Memory B cell (primary cell): ENCODE results near the gene MYL11.
"Not testable (repeated sequence)": the region's sequence is repeated elsewhere in the genome, so short reads cannot be mapped to it uniquely, and the experiment has no call there.

ENCODE experiments used
- ATAC-seq: fragments of 150-1000 bp; cut with Tn5 transposase; 2 replicates; pipeline ENCODE4 v1.10.0; 2021; ENCODE audit warnings: low read depth, mild to moderate bottlenecking, moderate library complexity
- DNase-seq, 2 donors: peaks; one replicate each; pipeline ENCODE4 v3.0.0; 2022; ENCODE audit warnings: low spot score in 2 of 2
- H3K27ac Mint-ChIP-seq: one replicate; pipeline ENCODE4 v1.8.0; 2022; ENCODE audit warnings: mild to moderate bottlenecking, moderate library complexity, mixed read lengths
- H3K27me3 Mint-ChIP-seq: one replicate; pipeline ENCODE4 v1.8.0; 2022; ENCODE audit warnings: mixed read lengths
- H3K36me3 Mint-ChIP-seq: one replicate; pipeline ENCODE4 v1.8.0; 2022; ENCODE audit warnings: mild to moderate bottlenecking, mixed read lengths
- H3K4me1 Mint-ChIP-seq: one replicate; pipeline ENCODE4 v1.8.0; 2022; ENCODE audit warnings: mixed read lengths
- H3K4me3 Mint-ChIP-seq: one replicate; pipeline ENCODE4 v1.8.0; 2022; ENCODE audit warnings: mild to moderate bottlenecking, moderate library complexity, mixed read lengths
- H3K9me3 Mint-ChIP-seq: one replicate; pipeline ENCODE4 v1.8.0; 2022; ENCODE audit warnings: mixed read lengths

The MYL11 gene

GRCh38 chr16:30374538-30374937 lies at the start of gene MYL11:
MYL11 (plus strand) TSS chr16:30374802; CDS start chr16:30374858, 56 bp downstream.
- H3K27ac Mint-ChIP-seq = no peak within 1 kb of the TSS
- no peaks in the 10 kb centered on the region for H3K9me3 Mint-ChIP-seq
- H3K27me3 Mint-ChIP-seq = no peaks in the 10 kb centered on the region
- no peak for ATAC-seq
- H3K4me1 Mint-ChIP-seq = peaks cover 18% of the 10 kb centered on the region
- H3K4me3 Mint-ChIP-seq = no peak within 1 kb of the TSS
- no peak for DNase-seq
- peaks cover 2% of the 10 kb centered on the region for H3K36me3 Mint-ChIP-seq

DNA sequence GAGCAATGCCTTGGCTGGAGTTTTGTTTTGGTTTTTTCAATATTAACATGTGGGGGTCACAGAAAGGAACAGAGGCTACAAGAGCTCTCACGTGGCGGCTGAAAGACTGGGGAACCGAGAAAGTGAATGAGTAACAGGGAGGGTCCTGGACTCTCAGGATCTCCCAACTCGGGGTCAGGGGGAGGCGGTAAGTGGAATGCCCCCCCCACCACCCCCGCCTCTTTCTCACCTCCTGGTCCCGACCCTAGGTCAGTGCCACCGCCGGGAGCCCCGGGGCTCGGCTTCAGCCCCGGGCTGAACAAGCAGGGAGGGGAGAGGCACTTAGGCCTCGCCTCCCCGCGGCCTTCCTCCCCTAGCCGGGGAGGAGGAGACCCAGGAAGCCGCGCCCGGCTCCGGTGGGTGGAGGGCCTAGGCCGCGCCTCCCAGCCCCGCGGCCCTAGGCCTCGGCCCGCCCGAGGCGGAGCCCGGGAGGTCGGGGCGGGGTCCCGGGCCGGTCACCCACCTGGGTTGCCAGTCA lies 40.1 kb upstream of the MYL11 start:
- not testable (repeated sequence) for H3K9me3 Mint-ChIP-seq, H3K36me3 Mint-ChIP-seq, H3K27me3 Mint-ChIP-seq
- peak overlapping the region; percentile 97 for H3K4me3 Mint-ChIP-seq
- H3K4me1 Mint-ChIP-seq = peaks cover 25% of the 10 kb centered on the region
- ATAC-seq = peak; percentile 83
- DNase-seq = peak; percentile 79
- H3K27ac Mint-ChIP-seq = peak overlapping the region; percentile 87

- Mint-ChIP-seq H3K4me3 (peak overlapping the region; percentile 97), H3K4me1 (peaks cover 25% of the 10 kb centered on the region), H3K27ac (peak overlapping the region; percentile 87)
- ATAC-seq (peak; percentile 71), DNase-seq (peak; percentile 79 to 87)
- H3K27me3 Mint-ChIP-seq, H3K9me3 Mint-ChIP-seq, H3K36me3 Mint-ChIP-seq: not testable (repeated sequence)
These were observed 39.5 kb upstream of the MYL11 start for GRCh38 chr16:30335028-30335597.

DNA sequence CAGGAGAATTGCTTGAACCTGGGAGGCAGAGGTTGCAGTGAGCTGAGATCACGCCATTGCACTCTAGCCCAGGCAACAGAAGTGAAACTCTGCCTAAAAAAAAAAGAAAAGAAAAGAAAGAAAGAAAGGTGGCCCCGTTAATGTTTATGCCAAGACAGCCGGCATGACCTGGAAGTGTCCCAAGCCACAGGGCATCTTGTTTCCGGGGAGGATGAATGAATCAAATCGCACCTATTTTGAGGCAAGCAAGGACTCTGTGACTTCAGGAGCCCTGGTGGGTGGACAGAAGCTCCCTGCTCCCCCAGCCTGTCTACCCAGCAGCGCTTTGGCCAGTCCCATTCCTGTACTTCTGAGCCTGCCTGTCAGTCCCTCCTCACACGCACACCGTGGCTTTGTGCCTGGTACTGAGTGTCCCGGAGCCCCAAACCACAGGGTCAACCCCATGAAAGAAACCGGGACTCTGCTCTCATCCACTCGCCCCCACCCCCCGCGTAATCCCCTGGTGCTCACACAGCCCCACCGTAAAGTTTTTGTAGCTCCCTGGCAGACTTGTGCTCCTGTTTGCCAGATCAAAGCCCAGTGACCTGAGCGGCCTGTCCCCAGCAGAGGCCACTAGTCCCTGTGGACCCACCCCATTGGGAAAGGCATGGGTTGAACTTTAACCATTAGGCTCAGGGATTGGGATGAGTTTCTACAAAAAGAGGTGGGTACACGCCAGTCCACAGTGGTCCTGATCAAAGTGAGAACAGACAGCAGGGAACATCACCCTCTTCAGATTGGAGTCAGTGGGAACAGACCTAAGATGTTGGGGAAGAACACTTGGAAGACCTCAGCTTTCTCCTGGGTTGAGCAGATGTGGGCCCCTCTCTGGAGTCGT lies 38.8 kb upstream of the MYL11 start:
- DNase-seq = no peak
- ATAC-seq = peak; percentile 28
- Mint-ChIP-seq H3K36me3 (no peaks in the 10 kb centered on the region), H3K4me1 (peaks cover 22% of the 10 kb centered on the region), H3K9me3 (no peaks in the 10 kb centered on the region), H3K4me3 (peak overlapping the region; percentile 97), H3K27ac (peak overlapping the region; percentile 87), H3K27me3 (no peaks in the 10 kb centered on the region)

GRCh38 chr16:30337964-30338357 lies 36.6 kb upstream of the MYL11 start:
- Mint-ChIP-seq H3K27ac (peak overlapping the region; percentile 91), H3K4me1 (peaks cover 17% of the 10 kb centered on the region)
- not testable (repeated sequence) for H3K4me3 Mint-ChIP-seq, H3K27me3 Mint-ChIP-seq, H3K9me3 Mint-ChIP-seq, H3K36me3 Mint-ChIP-seq, DNase-seq, ATAC-seq

GRCh38 chr16:30338715-30339114 lies 35.9 kb upstream of the MYL11 start:
- ATAC-seq, H3K4me3 Mint-ChIP-seq: not testable (repeated sequence)

GRCh38 chr16:30340621-30341020 lies 34.0 kb upstream of the MYL11 start:
- ATAC-seq (no peak), DNase-seq (no peak)
- Mint-ChIP-seq H3K27ac (no peak overlapping the region), H3K27me3 (no peaks in the 10 kb centered on the region), H3K9me3 (no peaks in the 10 kb centered on the region), H3K4me1 (peaks cover 12% of the 10 kb centered on the region), H3K36me3 (no peaks in the 10 kb centered on the region), H3K4me3 (no peak overlapping the region)

More at GRCh38 chr16:30338715-30339114, 35.9 kb upstream of the MYL11 start:
- peaks cover 17% of the 10 kb centered on the region for H3K4me1 Mint-ChIP-seq
- not testable (repeated sequence) for DNase-seq, H3K27ac Mint-ChIP-seq, H3K36me3 Mint-ChIP-seq, H3K9me3 Mint-ChIP-seq, H3K27me3 Mint-ChIP-seq

GRCh38 chr16:30341971-30342370 lies 32.6 kb upstream of the MYL11 start:
- not testable (repeated sequence) for H3K27me3 Mint-ChIP-seq, H3K36me3 Mint-ChIP-seq, DNase-seq, H3K9me3 Mint-ChIP-seq, H3K4me1 Mint-ChIP-seq, H3K4me3 Mint-ChIP-seq, ATAC-seq, H3K27ac Mint-ChIP-seq

DNA sequence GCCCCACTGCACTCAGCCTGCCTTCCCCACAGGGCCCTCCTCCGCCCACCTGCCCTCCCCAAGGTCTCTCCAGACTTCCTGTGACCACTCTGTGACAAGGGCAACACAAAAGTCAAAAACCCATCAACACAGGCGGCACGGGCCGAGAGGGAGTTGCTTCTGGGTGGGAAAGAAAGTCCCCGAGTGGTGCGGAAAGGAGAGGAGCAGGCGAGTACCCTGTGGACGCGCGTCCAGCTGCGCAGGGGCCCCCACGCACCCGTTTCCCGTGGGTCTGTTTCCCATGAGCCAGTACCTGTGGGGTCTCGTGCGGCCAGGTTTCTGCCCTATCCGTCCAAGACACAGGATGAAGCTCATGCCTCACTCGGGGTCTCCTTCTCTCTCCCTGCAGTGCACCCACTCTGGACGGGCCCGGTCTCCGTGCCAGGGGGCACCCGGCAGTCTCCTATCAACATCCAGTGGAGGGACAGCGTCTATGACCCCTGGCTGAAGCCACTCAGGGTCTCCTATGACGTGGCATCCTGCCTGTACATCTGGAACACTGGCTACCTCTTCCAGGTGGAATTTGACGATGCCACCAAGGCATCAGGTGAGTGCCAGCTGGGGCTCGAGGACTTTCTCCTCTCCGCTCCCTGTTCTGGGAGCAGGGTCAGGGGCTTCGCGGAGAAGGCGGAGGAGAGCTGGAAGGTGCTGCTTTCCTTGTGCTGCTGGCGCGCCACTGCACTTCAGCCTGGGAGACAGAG lies 31.7 kb upstream of the MYL11 start:
- Mint-ChIP-seq H3K27ac (no peak overlapping the region), H3K27me3 (no peaks in the 10 kb centered on the region), H3K36me3 (no peaks in the 10 kb centered on the region), H3K4me1 (no peaks in the 10 kb centered on the region), H3K9me3 (no peaks in the 10 kb centered on the region), H3K4me3 (no peak overlapping the region)
- ATAC-seq = no peak
- no peak for DNase-seq

GRCh38 chr16:30343491-30343820 lies 31.1 kb upstream of the MYL11 start:
- not testable (repeated sequence) for H3K27me3 Mint-ChIP-seq, H3K9me3 Mint-ChIP-seq, H3K4me1 Mint-ChIP-seq, H3K27ac Mint-ChIP-seq, ATAC-seq, DNase-seq, H3K36me3 Mint-ChIP-seq, H3K4me3 Mint-ChIP-seq

DNA sequence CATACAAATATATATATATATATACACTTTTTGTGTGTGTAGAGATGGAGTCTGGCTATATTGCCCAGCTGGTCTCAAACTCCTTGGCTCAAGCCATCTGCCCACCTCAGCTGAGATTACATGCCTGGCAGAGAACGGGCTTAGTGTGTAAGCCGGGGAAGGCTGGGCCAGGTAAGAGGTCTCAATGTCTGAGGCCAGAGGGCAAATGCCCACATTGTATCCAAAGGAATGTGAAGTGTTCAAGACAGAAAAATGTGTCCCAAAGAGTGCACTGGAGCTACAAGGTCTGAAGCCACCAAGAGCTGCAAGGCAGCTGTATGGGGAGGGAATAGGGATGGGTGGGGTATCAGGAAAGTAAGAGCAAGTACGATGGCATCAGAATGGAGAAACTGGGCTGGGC lies 28.3 kb upstream of the MYL11 start:
- ATAC-seq (no peak), DNase-seq (no peak)
- H3K4me3 Mint-ChIP-seq = no peak overlapping the region

DNA sequence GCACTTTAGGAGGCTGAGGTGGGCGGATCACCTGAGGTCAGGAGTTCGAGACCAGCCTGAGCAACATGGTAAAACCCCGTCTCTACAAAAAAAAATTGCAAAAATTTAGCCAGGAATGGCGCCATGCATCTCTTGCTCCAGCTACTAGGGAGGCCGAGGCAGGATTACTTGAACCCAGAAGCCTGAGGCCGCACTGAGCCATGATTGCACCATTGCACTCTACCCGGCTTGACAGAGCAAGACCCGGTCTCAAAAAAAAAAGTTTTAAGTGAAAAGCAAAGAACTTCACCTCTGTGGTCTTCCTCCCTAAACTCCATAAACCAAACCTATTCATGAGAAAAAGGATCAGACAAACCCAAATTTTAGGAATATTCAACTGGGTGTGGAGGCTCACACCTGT lies 26.5 kb upstream of the MYL11 start:
- Mint-ChIP-seq H3K27ac (no peak overlapping the region), H3K4me3 (no peak overlapping the region), H3K27me3 (no peaks in the 10 kb centered on the region), H3K36me3 (peaks cover 15% of the 10 kb centered on the region), H3K9me3 (no peaks in the 10 kb centered on the region), H3K4me1 (peaks cover 27% of the 10 kb centered on the region)
- DNase-seq = no peak
- ATAC-seq = no peak

More for the DNA sequence above, 28.3 kb upstream of the MYL11 start:
- no peaks in the 10 kb centered on the region for H3K27me3 Mint-ChIP-seq
- H3K27ac Mint-ChIP-seq = no peak overlapping the region
- H3K36me3 Mint-ChIP-seq = peaks cover 8% of the 10 kb centered on the region
- H3K9me3 Mint-ChIP-seq = no peaks in the 10 kb centered on the region
- peaks cover 22% of the 10 kb centered on the region for H3K4me1 Mint-ChIP-seq

DNA sequence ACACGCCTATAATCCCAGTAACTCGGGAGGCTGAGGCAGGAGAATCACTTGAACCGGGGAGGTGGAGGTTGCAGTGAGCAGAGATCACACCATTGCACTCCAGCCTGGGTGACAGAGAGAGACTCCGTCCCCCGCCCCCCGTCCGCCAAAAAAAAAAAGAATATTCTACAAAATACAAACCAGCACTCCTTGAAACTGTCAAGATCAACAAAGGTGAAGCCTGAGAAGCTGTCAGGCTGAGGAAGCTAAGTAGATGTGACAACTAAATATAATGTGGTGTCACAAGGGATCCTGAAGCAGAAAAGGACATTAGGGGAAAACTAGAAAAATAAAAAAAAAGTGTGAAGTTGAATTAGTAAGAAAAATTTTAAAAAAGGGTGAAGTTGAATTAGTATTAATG lies 25.7 kb upstream of the MYL11 start:
- Mint-ChIP-seq H3K27ac (peak overlapping the region; percentile 64), H3K4me1 (peaks cover 27% of the 10 kb centered on the region), H3K27me3 (no peaks in the 10 kb centered on the region), H3K9me3 (no peaks in the 10 kb centered on the region), H3K36me3 (peaks cover 18% of the 10 kb centered on the region), H3K4me3 (no peak overlapping the region)
- no peak for DNase-seq
- ATAC-seq = no peak

DNA sequence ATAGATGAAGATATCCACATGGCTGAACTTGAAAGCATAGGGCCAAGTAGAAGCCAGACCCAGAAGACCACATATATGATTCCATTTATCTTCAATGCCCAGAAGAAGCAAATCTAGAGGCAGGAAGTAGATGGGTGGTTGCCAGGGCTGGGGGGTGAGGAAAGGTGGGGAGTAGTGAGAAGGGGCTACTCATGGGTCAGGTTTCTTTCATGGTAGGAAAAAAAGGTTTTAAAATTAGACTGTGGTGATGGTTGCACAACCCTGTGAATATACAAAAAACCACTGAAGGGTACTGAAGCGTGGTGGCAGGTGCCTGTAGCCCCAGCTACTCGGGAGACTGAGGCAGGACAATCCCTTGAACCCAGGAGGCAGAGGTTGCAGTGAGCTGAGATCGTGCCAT lies 24.9 kb upstream of the MYL11 start:
- H3K4me1 Mint-ChIP-seq = peaks cover 32% of the 10 kb centered on the region
- peaks cover 18% of the 10 kb centered on the region for H3K36me3 Mint-ChIP-seq
- H3K27me3 Mint-ChIP-seq = no peaks in the 10 kb centered on the region
- DNase-seq (no peak), ATAC-seq (peak; percentile 49)
- peak overlapping the region; percentile 64 for H3K4me3 Mint-ChIP-seq
- no peaks in the 10 kb centered on the region for H3K9me3 Mint-ChIP-seq
- H3K27ac Mint-ChIP-seq = peak overlapping the region; percentile 64
